PFSK-1 (cell line): ENCODE results near the gene CDYL.

Experiments
- FOXP2 ChIP-seq: optimal IDR thresholded peaks from 2 replicates; pipeline ENCODE3; 2011; ENCODE audit warnings: borderline replicate concordance, control low read depth, inconsistent platforms; ENCODE audit not compliant: insufficient read depth; ENCODE audit errors: extremely low read length, extremely low read depth
- POLR2AphosphoS5 ChIP-seq: IDR thresholded peaks from 2 replicates; pipeline ENCODE4 v1.6.1; 2012; ENCODE audit warnings: low read depth, mild to moderate bottlenecking, control low read depth, low read length, moderate library complexity
- SIN3A ChIP-seq: IDR thresholded peaks from 2 replicates; pipeline ENCODE4 v1.6.1; 2012; ENCODE audit warnings: mild to moderate bottlenecking, low read length, moderate library complexity, borderline replicate concordance; ENCODE audit not compliant: insufficient read depth
- TAF1 ChIP-seq: IDR thresholded peaks from 2 replicates; pipeline ENCODE4 v1.6.1; 2012; ENCODE audit warnings: low read length, control low read depth, borderline replicate concordance; ENCODE audit not compliant: insufficient read depth
- TF ChIP-seq, protein P1 (sequence below), 2 experiments: IDR thresholded peaks; 2 replicates each; pipeline versions ENCODE4 v1.6.1 to v1.8.0; 2011 to 2012; ENCODE audit warnings: low read depth in 2 of 2, low read length in 2 of 2, control low read depth in 1 of 2, inconsistent platforms in 1 of 2, mild to moderate bottlenecking in 1 of 2, moderate library complexity in 1 of 2; ENCODE audit not compliant: insufficient read depth in 1 of 2

The CDYL gene

DNA sequence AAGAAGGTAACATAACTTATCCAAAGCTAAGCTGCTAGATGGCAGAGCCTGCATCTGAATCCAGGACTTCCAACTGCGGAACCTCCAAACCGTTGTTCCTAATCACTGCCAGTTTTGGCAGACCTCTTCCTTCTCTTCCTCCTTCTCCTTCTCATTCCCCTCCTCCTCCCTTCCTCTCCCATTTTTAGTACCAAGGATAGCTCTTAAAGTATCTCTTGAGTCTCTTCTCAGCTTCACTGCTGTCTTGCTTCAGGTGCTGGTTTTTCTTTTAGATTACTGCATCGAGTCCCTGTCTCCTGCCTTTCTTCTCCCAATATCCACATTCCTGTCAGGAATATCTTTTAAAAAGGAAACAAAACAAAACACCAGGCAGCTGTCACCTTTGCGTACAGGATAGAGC, 77.1 kb downstream of the CDYL start:
- TF ChIP-seq, protein P1, sequence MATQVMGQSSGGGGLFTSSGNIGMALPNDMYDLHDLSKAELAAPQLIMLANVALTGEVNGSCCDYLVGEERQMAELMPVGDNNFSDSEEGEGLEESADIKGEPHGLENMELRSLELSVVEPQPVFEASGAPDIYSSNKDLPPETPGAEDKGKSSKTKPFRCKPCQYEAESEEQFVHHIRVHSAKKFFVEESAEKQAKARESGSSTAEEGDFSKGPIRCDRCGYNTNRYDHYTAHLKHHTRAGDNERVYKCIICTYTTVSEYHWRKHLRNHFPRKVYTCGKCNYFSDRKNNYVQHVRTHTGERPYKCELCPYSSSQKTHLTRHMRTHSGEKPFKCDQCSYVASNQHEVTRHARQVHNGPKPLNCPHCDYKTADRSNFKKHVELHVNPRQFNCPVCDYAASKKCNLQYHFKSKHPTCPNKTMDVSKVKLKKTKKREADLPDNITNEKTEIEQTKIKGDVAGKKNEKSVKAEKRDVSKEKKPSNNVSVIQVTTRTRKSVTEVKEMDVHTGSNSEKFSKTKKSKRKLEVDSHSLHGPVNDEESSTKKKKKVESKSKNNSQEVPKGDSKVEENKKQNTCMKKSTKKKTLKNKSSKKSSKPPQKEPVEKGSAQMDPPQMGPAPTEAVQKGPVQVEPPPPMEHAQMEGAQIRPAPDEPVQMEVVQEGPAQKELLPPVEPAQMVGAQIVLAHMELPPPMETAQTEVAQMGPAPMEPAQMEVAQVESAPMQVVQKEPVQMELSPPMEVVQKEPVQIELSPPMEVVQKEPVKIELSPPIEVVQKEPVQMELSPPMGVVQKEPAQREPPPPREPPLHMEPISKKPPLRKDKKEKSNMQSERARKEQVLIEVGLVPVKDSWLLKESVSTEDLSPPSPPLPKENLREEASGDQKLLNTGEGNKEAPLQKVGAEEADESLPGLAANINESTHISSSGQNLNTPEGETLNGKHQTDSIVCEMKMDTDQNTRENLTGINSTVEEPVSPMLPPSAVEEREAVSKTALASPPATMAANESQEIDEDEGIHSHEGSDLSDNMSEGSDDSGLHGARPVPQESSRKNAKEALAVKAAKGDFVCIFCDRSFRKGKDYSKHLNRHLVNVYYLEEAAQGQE (IDR thresholded peaks at IDR 0.05; ENCODE audit: insufficient read depth in 1 of 2, low read depth in 2 of 2, low read length in 2 of 2), result peak; percentile 75 to 90
- TF ChIP-seq TAF1 (no peak), POLR2AphosphoS5 (no peak)

DNA sequence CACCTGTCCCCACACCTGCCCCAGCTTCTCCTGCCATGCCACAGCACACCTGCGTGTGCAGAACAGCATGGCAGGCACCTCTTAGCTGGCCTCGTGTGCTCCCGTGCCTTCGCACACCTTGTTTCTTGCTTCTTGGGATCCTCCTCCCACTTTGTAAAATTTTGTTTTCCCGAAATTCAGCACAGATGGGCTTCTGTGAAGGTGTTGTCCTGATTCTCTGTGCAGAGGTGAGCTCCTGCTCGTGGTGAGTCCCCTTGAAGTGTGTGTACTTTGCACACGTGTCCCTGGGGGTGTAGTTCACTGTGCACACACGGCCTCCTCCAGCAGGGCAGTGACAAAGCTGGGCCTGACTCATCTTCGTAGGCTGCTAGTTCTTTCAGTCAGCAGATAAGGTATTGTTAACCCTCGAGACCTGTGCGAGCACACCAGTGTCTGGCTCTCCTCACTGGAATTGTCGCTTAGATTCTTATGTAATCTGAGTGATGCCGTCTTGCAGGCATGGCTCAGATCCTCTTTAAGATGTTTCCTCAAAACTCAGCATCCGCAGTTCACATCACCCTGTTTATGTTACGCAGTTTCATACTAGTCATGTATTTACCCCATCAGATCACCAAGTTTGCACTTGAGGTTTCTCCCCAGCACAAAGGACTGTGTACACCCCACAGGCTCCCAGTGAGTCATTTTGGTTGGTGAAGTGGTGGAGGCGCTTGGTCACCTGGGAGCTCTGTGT, 77.7 kb downstream of the CDYL start:
- TF ChIP-seq TAF1 (no peak), FOXP2 (no peak), POLR2AphosphoS5 (no peak), SIN3A (no peak)
- TF ChIP-seq, protein P1 (IDR thresholded peaks at IDR 0.05; ENCODE audit: insufficient read depth in 1 of 2, low read depth in 2 of 2, low read length in 2 of 2), result no peak

DNA sequence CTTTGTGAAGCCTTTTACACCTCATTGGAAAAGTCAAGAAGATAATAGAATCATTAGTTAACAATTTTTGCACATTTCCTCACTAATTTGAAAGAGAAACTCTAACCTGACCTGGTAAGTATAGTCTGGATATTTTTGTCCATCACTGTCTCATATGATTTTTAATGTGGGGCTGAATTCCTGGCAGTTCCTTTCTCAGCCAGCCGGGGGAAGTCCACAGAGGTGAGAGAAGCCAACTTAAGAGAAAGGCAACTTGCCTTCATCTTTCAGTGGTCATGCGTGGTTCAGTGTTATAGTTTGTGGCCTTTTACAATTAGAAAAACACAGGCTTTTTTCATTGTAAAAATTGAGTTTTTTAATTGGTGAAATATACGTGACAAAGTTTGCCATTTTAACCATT, 80.6 kb downstream of the CDYL start:
- TF ChIP-seq FOXP2, result no peak
- TF ChIP-seq SIN3A, result no peak
- no peak for TF ChIP-seq POLR2AphosphoS5
- TF ChIP-seq, protein P1 (IDR thresholded peaks at IDR 0.05; ENCODE audit: insufficient read depth in 1 of 2, low read depth in 2 of 2, low read length in 2 of 2), result no peak
- TF ChIP-seq TAF1, result no peak

DNA sequence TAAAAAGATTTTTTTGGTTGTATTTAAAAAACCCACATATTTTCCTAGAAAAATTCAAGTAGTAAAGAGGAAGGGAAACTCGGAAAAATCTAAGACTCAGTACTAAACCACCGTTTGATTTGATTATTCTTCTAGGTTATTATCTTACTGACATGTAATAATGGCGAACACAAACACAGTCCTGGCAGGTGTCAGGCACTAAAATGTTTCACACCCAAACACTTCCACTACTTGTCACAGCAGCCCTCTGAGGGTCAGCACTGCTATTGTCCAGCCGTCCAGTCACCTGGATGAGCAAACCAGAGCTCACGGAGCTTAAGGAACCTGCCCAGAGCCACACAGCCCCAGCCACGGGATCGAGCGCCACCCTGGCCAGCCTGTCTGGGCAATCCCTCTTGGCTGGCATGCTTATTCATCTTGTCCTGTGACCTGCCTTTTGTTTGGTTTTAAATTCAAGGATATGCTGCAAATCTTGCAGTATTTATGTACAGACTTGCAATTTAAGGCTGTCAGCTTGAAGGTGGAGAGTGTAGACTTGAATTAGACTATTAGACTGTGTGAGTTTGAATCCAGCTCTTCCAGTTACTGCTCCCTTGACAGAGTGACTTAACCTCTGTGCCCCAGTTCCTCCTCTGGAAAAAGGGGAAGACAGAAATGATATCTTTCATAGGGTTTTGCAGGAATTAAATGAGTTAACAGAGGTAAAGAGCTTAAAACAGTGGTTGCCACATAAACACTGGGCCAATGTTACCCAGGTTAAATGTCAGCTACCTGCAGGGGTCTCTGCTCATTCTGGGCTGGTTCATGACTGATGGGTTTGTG, 82.2 kb downstream of the CDYL start:
- TF ChIP-seq FOXP2 (no peak), SIN3A (no peak), POLR2AphosphoS5 (no peak), TAF1 (no peak)
- TF ChIP-seq, protein P1 (IDR thresholded peaks at IDR 0.05; ENCODE audit: insufficient read depth in 1 of 2, low read depth in 2 of 2, low read length in 2 of 2), result no peak
